Neural progenitor cell (in vitro differentiated cells): ENCODE measurements around the gene BEX3. TPM values are rescaled to one million over a fixed set of nuclear protein-coding genes. Genes with fewer than 3 reads are reported as not detected.

Experiments
- DNase-seq: peaks from one replicate; pipeline ENCODE4 v3.0.0-alpha.2; 2016; ENCODE audit warnings: low spot score
- H2AFZ ChIP-seq: fragments of 200-600 bp; sonication (generic); replicated peaks from 2 replicates; pipeline ENCODE4 v1.6.1; 2016; ENCODE audit warnings: antibody characterized with exemption
- H3F3A ChIP-seq: fragments of 200-600 bp; sonication (generic); 2 replicates; pipeline ENCODE4 v1.6.1; 2016; ENCODE audit warnings: antibody characterized with exemption, low read depth
- H3K27ac ChIP-seq: fragments of 200-600 bp; sonication (generic); 2 replicates; pipeline ENCODE4 v1.5.1; 2016; ENCODE audit warnings: mild to moderate bottlenecking
- H3K27me3 ChIP-seq: fragments of 200-600 bp; sonication (generic); 2 replicates; pipeline ENCODE4 v1.6.1; 2016; ENCODE audit warnings: mild to moderate bottlenecking, moderate library complexity
- H3K36me3 ChIP-seq: fragments of 200-600 bp; sonication (generic); 2 replicates; pipeline ENCODE4 v1.5.1; 2016
- H3K4me1 ChIP-seq: fragments of 200-600 bp; sonication (generic); 2 replicates; pipeline ENCODE4 v1.6.1; 2016; ENCODE audit warnings: mixed run types
- H3K4me2 ChIP-seq: fragments of 200-600 bp; sonication (generic); 2 replicates; pipeline ENCODE4 v1.6.1; 2016
- H3K4me3 ChIP-seq: fragments of 200-600 bp; sonication (generic); 2 replicates; pipeline ENCODE4 v1.5.1; 2016
- H3K79me2 ChIP-seq: fragments of 200-600 bp; sonication (generic); 2 replicates; pipeline ENCODE4 v1.6.1; 2016; ENCODE audit warnings: low read depth
- H3K9ac ChIP-seq: fragments of 200-600 bp; sonication (generic); 2 replicates; pipeline ENCODE4 v1.6.1; 2016
- H3K9me3 ChIP-seq: fragments of 200-600 bp; sonication (generic); 2 replicates; pipeline ENCODE4 v1.5.1; 2016; ENCODE audit warnings: low read depth
- H4K20me1 ChIP-seq: fragments of 200-600 bp; sonication (generic); 2 replicates; pipeline ENCODE4 v1.6.1; 2016; ENCODE audit warnings: low read depth
- H3K27ac Mint-ChIP-seq: 3 replicates; pipeline ENCODE4 v1.8.0; 2021; ENCODE audit warnings: mixed read lengths
- H3K27me3 Mint-ChIP-seq: 2 replicates; pipeline ENCODE4 v1.8.0; 2022; ENCODE audit warnings: low read depth, mild to moderate bottlenecking, inconsistent platforms, moderate library complexity, mixed read lengths; ENCODE audit not compliant: insufficient read depth
- H3K36me3 Mint-ChIP-seq: 3 replicates; pipeline ENCODE4 v1.8.0; 2021; ENCODE audit warnings: mixed read lengths
- H3K4me1 Mint-ChIP-seq: 3 replicates; pipeline ENCODE4 v1.8.0; 2021; ENCODE audit warnings: mixed read lengths
- H3K4me3 Mint-ChIP-seq: 3 replicates; pipeline ENCODE4 v1.8.0; 2021; ENCODE audit warnings: mild to moderate bottlenecking, moderate library complexity, mixed read lengths
- H3K9me3 Mint-ChIP-seq: 3 replicates; pipeline ENCODE4 v1.8.0; 2020; ENCODE audit warnings: mixed read lengths
- CTCF ChIP-seq: fragments of 200-600 bp; sonication (generic); IDR thresholded peaks from 2 replicates; pipeline ENCODE4 v1.5.1; 2017; ENCODE audit warnings: antibody characterized with exemption, mild to moderate bottlenecking
- EZH2 ChIP-seq: fragments of 200-600 bp; sonication (generic); IDR thresholded peaks from 2 replicates; pipeline ENCODE4 v1.6.1; 2017; ENCODE audit warnings: antibody characterized with exemption, mild to moderate bottlenecking, moderate library complexity
- EZH2phosphoT487 ChIP-seq: fragments of 200-600 bp; sonication (generic); IDR thresholded peaks from 2 replicates; pipeline ENCODE4 v1.6.1; 2017; ENCODE audit warnings: antibody characterized with exemption
- total RNA-seq: library from RNA; depleted of rRNA; stranded (reverse); fragments of >200 nt; gene quantifications from 2 replicates; pipeline ENCODE4 v1.2.3, GENCODE V29; 2015; ENCODE audit warnings: low replicate concordance

BEX3 gene
- total RNA-seq, 1 donor from 2014 or later, result 392 TPM

GRCh38 chrX:103397707-103398106, 21.4 kb downstream of the BEX3 start:
- DNase-seq, result no peak
- Mint-ChIP-seq H3K4me1 (peaks cover 17% of the 10 kb centered on the region), H3K4me3 (no peak overlapping the region), H3K36me3 (no peaks in the 10 kb centered on the region), H3K27me3 (peaks cover 9% of the 10 kb centered on the region), H3K9me3 (peaks cover 9% of the 10 kb centered on the region), H3K27ac (no peak overlapping the region)
- H4K20me1 ChIP-seq, result no peaks in the 10 kb centered on the region
- H3K4me2 ChIP-seq, result no peak overlapping the region
- H3K27me3 ChIP-seq, result peaks cover 3% of the 10 kb centered on the region
- no peak overlapping the region for H3K9ac ChIP-seq
- no peaks in the 10 kb centered on the region for H3K36me3 ChIP-seq
- H3K9me3 ChIP-seq, result no peaks in the 10 kb centered on the region
- no peak overlapping the region for H3K27ac ChIP-seq
- TF ChIP-seq EZH2phosphoT487 (no peak), CTCF (no peak), EZH2 (no peak)
- no peak overlapping the region for H3K4me3 ChIP-seq
- no peak overlapping the region for H2AFZ ChIP-seq
- no peaks in the 10 kb centered on the region for H3K79me2 ChIP-seq
- H3K4me1 ChIP-seq, result no peaks in the 10 kb centered on the region
- H3F3A ChIP-seq, result no peaks in the 10 kb centered on the region

- no peak overlapping the region for H3K4me2 ChIP-seq
- Mint-ChIP-seq H3K9me3 (peaks cover 11% of the 10 kb centered on the region), H3K27me3 (peaks cover 9% of the 10 kb centered on the region), H3K27ac (no peak overlapping the region), H3K36me3 (no peaks in the 10 kb centered on the region), H3K4me3 (no peak overlapping the region), H3K4me1 (peaks cover 19% of the 10 kb centered on the region)
- H3K9me3 ChIP-seq, result no peaks in the 10 kb centered on the region
- no peaks in the 10 kb centered on the region for H3K4me1 ChIP-seq
- H3K27me3 ChIP-seq, result peaks cover 7% of the 10 kb centered on the region
- H3K27ac ChIP-seq, result no peak overlapping the region
- TF ChIP-seq CTCF (no peak), EZH2phosphoT487 (no peak), EZH2 (no peak)
- H3F3A ChIP-seq, result no peaks in the 10 kb centered on the region
- no peak overlapping the region for H3K4me3 ChIP-seq
- H2AFZ ChIP-seq, result no peak overlapping the region
- no peaks in the 10 kb centered on the region for H3K79me2 ChIP-seq
- DNase-seq, result no peak
- no peaks in the 10 kb centered on the region for H4K20me1 ChIP-seq
- no peaks in the 10 kb centered on the region for H3K36me3 ChIP-seq
- H3K9ac ChIP-seq, result no peak overlapping the region
Observed at GRCh38 chrX:103398421-103398864, 22.1 kb downstream of the BEX3 start.

- Histone ChIP-seq H3K79me2 (no peaks in the 10 kb centered on the region), H4K20me1 (no peaks in the 10 kb centered on the region), H3K27me3 (peaks cover 7% of the 10 kb centered on the region), H3F3A (no peaks in the 10 kb centered on the region), H2AFZ (no peak overlapping the region), H3K27ac (no peak overlapping the region), H3K4me1 (no peaks in the 10 kb centered on the region), H3K4me3 (no peak overlapping the region), H3K9me3 (no peaks in the 10 kb centered on the region), H3K4me2 (no peak overlapping the region), H3K36me3 (no peaks in the 10 kb centered on the region), H3K9ac (no peak overlapping the region)
- H3K36me3 Mint-ChIP-seq, result no peaks in the 10 kb centered on the region
- no peak overlapping the region for H3K27ac Mint-ChIP-seq
- H3K4me3 Mint-ChIP-seq, result no peak overlapping the region
- H3K4me1 Mint-ChIP-seq, result peaks cover 24% of the 10 kb centered on the region
- H3K9me3 Mint-ChIP-seq, result peaks cover 12% of the 10 kb centered on the region
- DNase-seq, result no peak
- H3K27me3 Mint-ChIP-seq, result peaks cover 9% of the 10 kb centered on the region
- TF ChIP-seq EZH2, result no peak
- no peak for TF ChIP-seq CTCF
- TF ChIP-seq EZH2phosphoT487, result no peak
Observed at GRCh38 chrX:103399744-103400143, 23.4 kb downstream of the BEX3 start.
